Suprapubic skin (tissue), 4 donors: ENCODE data around the gene PTGDR2. TPM values are rescaled to one million over a fixed set of nuclear protein-coding genes. Genes with fewer than 3 reads are reported as not detected.

ENCODE experiments used
- DNase-seq, 2 donors: peaks; one replicate each; pipeline ENCODE4 v3.0.0-alpha.2; 2019; ENCODE audit warnings: low spot score in 2 of 2
- H3K27ac ChIP-seq: fragments of 200-600 bp; sonication (generic); one replicate; pipeline ENCODE4 v1.5.1; 2019
- H3K27me3 ChIP-seq: fragments of 200-600 bp; sonication (generic); one replicate; pipeline ENCODE4 v1.5.1; 2019
- H3K36me3 ChIP-seq: fragments of 200-600 bp; sonication (generic); one replicate; pipeline ENCODE4 v1.5.1; 2019
- H3K4me1 ChIP-seq: fragments of 200-600 bp; sonication (generic); one replicate; pipeline ENCODE4 v1.5.1; 2019
- H3K4me3 ChIP-seq: fragments of 200-600 bp; sonication (generic); one replicate; pipeline ENCODE4 v1.5.1; 2019; ENCODE audit warnings: mild to moderate bottlenecking
- H3K9me3 ChIP-seq: fragments of 200-600 bp; sonication (generic); one replicate; pipeline ENCODE4 v1.5.1; 2019
- CTCF ChIP-seq, 2 donors: fragments of 200-600 bp in 1 of 2; fragments of 450-650 bp in 1 of 2; sonication (generic) in 1 of 2; IDR thresholded peaks; one replicate each; pipeline ENCODE4 v1.5.1; 2016 to 2019; ENCODE audit warnings: antibody characterized with exemption in 2 of 2, mild to moderate bottlenecking in 1 of 2, moderate library complexity in 1 of 2
- EP300 ChIP-seq: sonication (generic); formaldehyde crosslinking; IDR thresholded peaks from one replicate; pipeline ENCODE4 v1.6.1; 2017; ENCODE audit warnings: antibody characterized with exemption
- POLR2A ChIP-seq, 2 donors: fragments of 450-650 bp; IDR thresholded peaks; one replicate each; pipeline ENCODE4 v1.6.1; 2017; ENCODE audit warnings: antibody characterized with exemption in 2 of 2, mild to moderate bottlenecking in 2 of 2, moderate library complexity in 2 of 2
- POLR2AphosphoS5 ChIP-seq, 3 donors: sonication (generic); formaldehyde crosslinking; IDR thresholded peaks; one replicate each; pipeline ENCODE4 v1.6.1; 2017; ENCODE audit warnings: antibody characterized with exemption in 3 of 3
- WGBS: methylation state at CpG from one replicate; pipeline ENCODE4 v1.1.5; 2018; 5-methylcytosine and 5-hydroxymethylcytosine counted together
- total RNA-seq, 4 donors: library from RNA; depleted of rRNA; stranded (reverse); fragments of >200 nt; gene quantifications; one replicate each; pipeline ENCODE4 v1.1.0, GENCODE V29; 2016

Gene PTGDR2
- total RNA-seq, 4 donors from 2014 or later = 0.19 to 0.68 (median 0.34) TPM; not detected in 1

- WGBS = 68% methylated on average over 11 of the region's 13 CpGs
- DNase-seq = peak in 1 of 2 donors; percentile 60
Measured at GRCh38 chr11:60866911-60867870, 11.4 kb upstream of the PTGDR2 start, which contains the start of gene ZP1. Gene ZP1, plus strand, starts transcription at chr11:60867542. Its CDS starts 20 bp downstream, at chr11:60867562.

GRCh38 chr11:60864856-60865513 is 9.2 kb upstream of the PTGDR2 start:
- DNase-seq = peak; percentile 20 to 41
- Histone ChIP-seq H3K4me1 (no peaks in the 10 kb centered on the region), H3K27ac (no peak overlapping the region), H3K36me3 (no peaks in the 10 kb centered on the region), H3K27me3 (no peaks in the 10 kb centered on the region), H3K9me3 (no peaks in the 10 kb centered on the region), H3K4me3 (no peak overlapping the region)
- TF ChIP-seq POLR2AphosphoS5 (IDR thresholded peaks at IDR 0.05) (no peak), CTCF (IDR thresholded peaks at IDR 0.05) (no peak), EP300 (no peak), POLR2A (IDR thresholded peaks at IDR 0.05) (no peak)
- WGBS = 58% methylated on average over 7 of the region's 7 CpGs

More at GRCh38 chr11:60866911-60867870, 11.4 kb upstream of the PTGDR2 start, which contains the start of gene ZP1:
- Histone ChIP-seq H3K4me1 (peaks cover 6% of the 10 kb centered on the region), H3K27ac (no peak within 1 kb of the TSS), H3K27me3 (no peaks in the 10 kb centered on the region), H3K9me3 (no peaks in the 10 kb centered on the region), H3K36me3 (no peaks in the 10 kb centered on the region), H3K4me3 (no peak within 1 kb of the TSS)
- TF ChIP-seq EP300 (no peak), POLR2A (IDR thresholded peaks at IDR 0.05) (no peak), POLR2AphosphoS5 (IDR thresholded peaks at IDR 0.05) (no peak), CTCF (IDR thresholded peaks at IDR 0.05) (no peak)

- peak; percentile 31 to 59 for DNase-seq
- no peaks in the 10 kb centered on the region for H3K27me3 ChIP-seq
- no peak for TF ChIP-seq POLR2AphosphoS5 (IDR thresholded peaks at IDR 0.05)
- TF ChIP-seq CTCF (IDR thresholded peaks at IDR 0.05) = no peak
- TF ChIP-seq EP300 = no peak
- TF ChIP-seq POLR2A (IDR thresholded peaks at IDR 0.05) = no peak
- no peaks in the 10 kb centered on the region for H3K4me1 ChIP-seq
- H3K4me3 ChIP-seq = no peak overlapping the region
- H3K27ac ChIP-seq = no peak overlapping the region
- no peaks in the 10 kb centered on the region for H3K36me3 ChIP-seq
- no peaks in the 10 kb centered on the region for H3K9me3 ChIP-seq
- WGBS = 76% methylated on average over 16 of the region's 16 CpGs
Measured at GRCh38 chr11:60863550-60864521, 8.1 kb upstream of the PTGDR2 start.

DNA sequence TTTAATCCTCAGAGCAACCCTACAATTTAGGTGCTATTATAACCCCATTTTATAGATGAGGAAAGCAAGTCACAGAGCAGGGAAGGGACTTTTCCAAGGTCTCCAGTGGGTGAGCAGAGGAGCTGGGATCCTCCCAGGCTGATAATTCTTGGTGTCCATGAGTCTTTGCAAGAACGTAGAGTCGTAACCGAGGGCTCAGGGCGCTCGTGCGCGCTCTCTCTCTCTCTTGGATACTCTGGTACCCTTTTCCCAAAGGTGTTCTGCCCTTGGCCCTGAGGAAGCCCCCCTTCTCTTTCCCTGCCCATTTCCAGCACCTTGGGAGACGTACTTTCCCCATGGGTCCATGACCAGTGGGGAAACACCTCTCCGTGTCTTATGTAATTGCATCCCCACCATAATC is 6.4 kb upstream of the PTGDR2 start:
- no peaks in the 10 kb centered on the region for H3K9me3 ChIP-seq
- H3K36me3 ChIP-seq = no peaks in the 10 kb centered on the region
- TF ChIP-seq CTCF (IDR thresholded peaks at IDR 0.05) = no peak
- no peak for TF ChIP-seq EP300
- TF ChIP-seq POLR2AphosphoS5 (IDR thresholded peaks at IDR 0.05) = no peak
- no peak for TF ChIP-seq POLR2A (IDR thresholded peaks at IDR 0.05)
- H3K4me3 ChIP-seq = no peak overlapping the region
- no peaks in the 10 kb centered on the region for H3K4me1 ChIP-seq
- no peak overlapping the region for H3K27ac ChIP-seq
- H3K27me3 ChIP-seq = no peaks in the 10 kb centered on the region
- 92% methylated on average over 9 of the region's 9 CpGs for WGBS
- peak in 1 of 2 donors; percentile 28 for DNase-seq
